Choroid plexus epithelial cell (primary cell): ENCODE data around the gene HVCN1.

ENCODE experiments used
- DNase-seq: peaks from one replicate; pipeline ENCODE4 v3.0.0-alpha.2; 2010; ENCODE audit warnings: low read depth
- H3K4me3 ChIP-seq: 2 replicates; pipeline ENCODE4 v1.5.1; 2011; ENCODE audit warnings: low read depth, mild to moderate bottlenecking, control low read depth, low read length, moderate library complexity
- CTCF ChIP-seq: conservative IDR thresholded peaks from 2 replicates; pipeline ENCODE4 v1.5.1; 2011; ENCODE audit warnings: low read depth, mild to moderate bottlenecking, control low read depth, inconsistent platforms, low read length, moderate library complexity

The HVCN1 gene

GRCh38 chr12:110680032-110680431 lies 8.9 kb downstream of the HVCN1 start:
- no peak for DNase-seq
- TF ChIP-seq CTCF = no peak
- no peak overlapping the region for H3K4me3 ChIP-seq

- no peak for TF ChIP-seq CTCF
- H3K4me3 ChIP-seq = no peak overlapping the region
- DNase-seq = no peak
Measured at GRCh38 chr12:110679201-110679600, 9.7 kb downstream of the HVCN1 start.

DNA sequence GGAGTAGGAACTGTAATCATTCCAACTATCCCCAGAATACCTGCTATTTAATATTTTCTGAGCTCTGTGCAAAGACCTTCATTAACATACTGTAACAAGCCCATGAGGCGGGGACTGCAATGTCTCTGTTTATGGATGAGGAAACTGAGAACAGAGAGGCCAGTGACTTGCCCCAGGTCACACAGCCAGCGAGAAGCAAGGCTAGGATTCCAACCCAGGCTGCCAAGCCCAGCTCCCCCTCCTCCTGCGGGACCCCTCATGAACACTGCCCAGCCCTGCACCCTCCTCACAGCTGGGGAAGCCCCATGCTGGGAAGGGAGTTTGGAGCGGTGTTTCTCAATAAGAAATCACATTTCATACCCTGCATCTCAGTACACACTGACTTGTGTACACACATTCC lies 10.9 kb downstream of the HVCN1 start:
- no peak for TF ChIP-seq CTCF
- no peak overlapping the region for H3K4me3 ChIP-seq
- peak; percentile 44 for DNase-seq

- TF ChIP-seq CTCF = no peak
- no peak overlapping the region for H3K4me3 ChIP-seq
- DNase-seq = peak; percentile 85
Measured at GRCh38 chr12:110677206-110677911, 11.6 kb downstream of the HVCN1 start.

- no peak for TF ChIP-seq CTCF
- no peak for DNase-seq
- H3K4me3 ChIP-seq = no peak overlapping the region
Measured at GRCh38 chr12:110676171-110676570, 12.7 kb downstream of the HVCN1 start.

- no peak for DNase-seq
- no peak for TF ChIP-seq CTCF
- no peak overlapping the region for H3K4me3 ChIP-seq
Measured at GRCh38 chr12:110670161-110670701, 18.7 kb downstream of the HVCN1 start.

GRCh38 chr12:110669193-110669502 lies 19.8 kb downstream of the HVCN1 start:
- H3K4me3 ChIP-seq = no peak overlapping the region
- DNase-seq = no peak
- no peak for TF ChIP-seq CTCF
